NT2/D1 (cell line): ENCODE measurements around the gene DHX57.

ENCODE experiments used
- DNase-seq: peaks from one replicate; pipeline ENCODE4 v3.0.0-alpha.2; 2011; ENCODE audit warnings: low read depth, low spot score
- H3K27me3 ChIP-seq: 2 replicates; pipeline ENCODE4 v1.6.0; 2011; ENCODE audit warnings: mild to moderate bottlenecking; ENCODE audit not compliant: insufficient read length, insufficient read depth
- H3K36me3 ChIP-seq: 2 replicates; pipeline ENCODE4 v1.6.1; 2011; ENCODE audit warnings: mild to moderate bottlenecking, low read length, mixed read lengths; ENCODE audit not compliant: insufficient read depth, insufficient read length
- H3K4me1 ChIP-seq: 2 replicates; pipeline ENCODE4 v1.5.1; 2011; ENCODE audit not compliant: insufficient read depth, insufficient read length
- H3K4me3 ChIP-seq: 2 replicates; pipeline ENCODE4 v1.5.1; 2011; ENCODE audit warnings: low read depth; ENCODE audit not compliant: insufficient read length
- H3K9ac ChIP-seq: 2 replicates; pipeline ENCODE4 v1.6.0; 2011; ENCODE audit warnings: low read depth; ENCODE audit not compliant: insufficient read length
- H3K9me3 ChIP-seq: 2 replicates; pipeline ENCODE4 v1.5.1; 2011; ENCODE audit warnings: mild to moderate bottlenecking, low read length; ENCODE audit not compliant: insufficient read depth
- SUZ12 ChIP-seq: IDR thresholded peaks from 2 replicates; pipeline ENCODE4 v1.6.1; 2011; ENCODE audit not compliant: insufficient read length, insufficient read depth; ENCODE audit errors: extremely low read depth
- YY1 ChIP-seq: IDR thresholded peaks from 2 replicates; pipeline ENCODE4 v1.6.1; 2011; ENCODE audit not compliant: insufficient read length, insufficient read depth
- ZNF274 ChIP-seq: IDR thresholded peaks from 2 replicates; pipeline ENCODE4 v1.6.1; 2011; ENCODE audit warnings: mild to moderate bottlenecking, low read depth, low read length

The DHX57 gene

DNA sequence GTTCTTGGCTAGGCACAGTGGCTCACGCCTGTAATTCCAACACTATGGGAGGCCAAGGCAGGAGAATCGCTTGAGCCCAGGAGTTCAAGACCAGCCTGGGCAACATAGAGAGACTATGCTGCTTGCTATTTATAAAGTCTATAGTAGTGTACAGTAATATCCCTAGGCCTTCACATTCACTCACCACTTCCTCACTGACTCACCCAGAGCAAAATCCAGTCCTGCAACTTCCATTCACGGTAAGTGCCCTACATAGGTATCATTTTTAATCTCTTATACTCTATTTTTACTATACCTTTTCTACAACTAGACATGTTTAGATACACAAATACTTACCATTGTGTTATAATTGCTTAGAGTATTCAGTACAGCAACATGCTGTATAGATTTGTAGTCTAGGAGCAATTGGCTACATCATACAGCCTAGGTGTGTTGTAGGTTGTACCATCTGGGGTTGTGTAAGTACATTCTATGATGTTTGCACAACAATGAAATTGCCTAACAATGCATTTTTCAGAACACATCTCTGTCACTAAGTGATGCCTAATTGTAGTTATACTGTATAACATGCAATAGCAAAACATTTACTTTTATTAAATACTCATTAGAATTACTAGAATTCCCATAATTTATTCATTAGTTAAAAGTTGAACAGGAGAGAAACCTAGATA, 8.8 kb downstream of the DHX57 start:
- Histone ChIP-seq H3K9ac (no peak overlapping the region), H3K27me3 (no peaks in the 10 kb centered on the region), H3K4me3 (no peak overlapping the region), H3K36me3 (peaks cover 32% of the 10 kb centered on the region), H3K4me1 (no peaks in the 10 kb centered on the region), H3K9me3 (no peaks in the 10 kb centered on the region)
- no peak for TF ChIP-seq YY1
- TF ChIP-seq ZNF274, result no peak
- TF ChIP-seq SUZ12, result no peak
- no peak for DNase-seq

DNA sequence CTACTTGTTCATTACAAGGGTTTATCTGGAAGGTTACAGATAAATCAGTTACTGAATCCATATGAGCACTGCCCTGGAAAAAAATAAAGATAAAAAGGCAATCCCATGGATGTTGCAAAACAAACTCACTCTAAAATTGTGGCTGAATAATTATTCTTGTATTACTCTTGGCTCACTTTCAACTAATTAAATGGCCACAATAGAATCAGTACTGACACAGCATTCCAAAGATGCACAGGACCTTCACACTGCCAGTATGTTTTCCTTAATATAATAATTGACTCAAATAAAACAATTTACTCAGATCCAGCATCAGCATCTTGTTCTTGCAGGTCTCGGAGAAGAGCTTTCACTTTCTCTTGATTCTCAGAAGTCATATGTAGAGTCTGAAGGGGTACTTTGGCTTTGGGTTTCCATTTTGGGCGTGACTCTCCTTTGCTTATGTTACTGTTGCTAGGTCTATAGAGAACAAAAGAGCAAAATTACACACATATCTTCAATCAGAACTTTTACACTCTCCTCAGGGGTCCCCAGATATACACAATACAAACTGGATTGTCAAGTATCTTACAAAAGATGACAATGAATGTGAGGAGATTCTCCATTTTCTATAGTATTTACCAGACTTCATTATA, 12.6 kb downstream of the DHX57 start:
- H3K9me3 ChIP-seq, result no peaks in the 10 kb centered on the region
- H3K36me3 ChIP-seq, result peaks cover 56% of the 10 kb centered on the region

DNA sequence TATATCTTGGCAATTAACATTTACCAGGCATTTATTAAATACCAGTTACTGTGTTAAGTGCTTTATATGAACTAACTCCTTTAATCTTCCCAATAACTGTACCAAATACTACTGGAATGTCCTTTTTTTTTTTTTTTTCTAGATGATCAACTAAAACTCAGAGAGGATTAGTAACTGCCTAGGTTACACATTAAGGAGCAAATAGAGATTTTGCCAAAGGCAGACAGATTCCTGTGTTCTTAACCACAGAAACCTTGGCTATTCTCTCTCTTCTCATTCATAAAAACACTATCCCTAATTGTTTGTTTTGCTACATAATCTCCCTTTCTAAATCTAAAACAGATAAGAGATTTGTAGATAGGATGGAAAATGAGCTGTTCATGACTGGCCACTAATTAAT, 13.3 kb downstream of the DHX57 start:
- peaks cover 53% of the 10 kb centered on the region for H3K36me3 ChIP-seq
- H3K9me3 ChIP-seq, result no peaks in the 10 kb centered on the region
- DNase-seq, result no peak

More for the DNA sequence above, 12.6 kb downstream of the DHX57 start:
- Histone ChIP-seq H3K9ac (no peak overlapping the region), H3K4me3 (no peak overlapping the region), H3K4me1 (no peaks in the 10 kb centered on the region), H3K27me3 (no peaks in the 10 kb centered on the region)
- TF ChIP-seq YY1 (no peak), SUZ12 (no peak), ZNF274 (no peak)
- no peak for DNase-seq

DNA sequence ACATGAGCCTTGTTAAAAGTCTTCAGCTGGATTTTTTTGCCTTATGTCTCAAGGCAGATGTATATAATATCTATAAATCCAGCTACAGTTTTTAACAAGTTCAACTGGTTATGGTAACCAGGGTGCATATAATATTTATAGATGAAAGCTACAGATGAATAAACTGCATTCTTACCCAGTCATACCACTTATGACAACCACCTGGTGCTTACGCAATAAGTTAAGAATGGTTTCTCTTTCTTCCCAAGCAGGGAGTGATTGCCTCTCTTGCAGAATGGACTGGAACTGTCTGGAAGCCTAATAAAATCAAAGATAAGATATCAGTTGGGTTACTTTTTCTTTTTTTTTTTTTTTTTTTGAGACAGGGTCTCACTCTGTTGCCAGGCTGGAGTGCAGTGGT, 19.6 kb downstream of the DHX57 start:
- Histone ChIP-seq H3K36me3 (peaks cover 62% of the 10 kb centered on the region), H3K4me1 (no peaks in the 10 kb centered on the region), H3K9ac (no peak overlapping the region), H3K27me3 (no peaks in the 10 kb centered on the region), H3K4me3 (no peak overlapping the region), H3K9me3 (no peaks in the 10 kb centered on the region)
- TF ChIP-seq ZNF274 (no peak), YY1 (no peak), SUZ12 (no peak)
- no peak for DNase-seq

More for the DNA sequence above, 13.3 kb downstream of the DHX57 start:
- Histone ChIP-seq H3K9ac (no peak overlapping the region), H3K27me3 (no peaks in the 10 kb centered on the region), H3K4me3 (no peak overlapping the region), H3K4me1 (no peaks in the 10 kb centered on the region)
- TF ChIP-seq ZNF274 (no peak), SUZ12 (no peak), YY1 (no peak)

DNA sequence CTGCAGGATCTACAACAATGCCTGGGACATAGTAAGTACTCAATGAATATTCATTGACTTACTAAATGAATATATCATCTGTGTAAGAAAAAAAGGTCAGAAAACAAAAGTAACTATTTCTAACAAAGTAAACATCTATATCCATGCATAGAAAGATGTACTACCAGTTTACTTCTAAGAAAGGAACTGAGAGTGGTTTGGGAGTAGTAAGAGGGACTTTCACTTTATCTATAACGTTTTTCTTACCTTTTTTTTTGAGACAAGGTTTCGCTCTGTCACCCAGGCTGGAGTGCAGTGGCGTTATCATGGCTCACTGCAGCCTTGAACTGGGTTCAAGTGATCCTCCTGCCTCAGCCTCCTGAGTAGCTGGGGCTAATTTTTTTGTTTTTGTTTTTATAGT, 25.7 kb downstream of the DHX57 start:
- TF ChIP-seq YY1, result no peak
- no peak for TF ChIP-seq SUZ12
- no peak for TF ChIP-seq ZNF274
- Histone ChIP-seq H3K36me3 (peaks cover 48% of the 10 kb centered on the region), H3K9ac (no peak overlapping the region), H3K9me3 (no peaks in the 10 kb centered on the region), H3K4me1 (no peaks in the 10 kb centered on the region), H3K27me3 (no peaks in the 10 kb centered on the region), H3K4me3 (no peak overlapping the region)
- no peak for DNase-seq

DNA sequence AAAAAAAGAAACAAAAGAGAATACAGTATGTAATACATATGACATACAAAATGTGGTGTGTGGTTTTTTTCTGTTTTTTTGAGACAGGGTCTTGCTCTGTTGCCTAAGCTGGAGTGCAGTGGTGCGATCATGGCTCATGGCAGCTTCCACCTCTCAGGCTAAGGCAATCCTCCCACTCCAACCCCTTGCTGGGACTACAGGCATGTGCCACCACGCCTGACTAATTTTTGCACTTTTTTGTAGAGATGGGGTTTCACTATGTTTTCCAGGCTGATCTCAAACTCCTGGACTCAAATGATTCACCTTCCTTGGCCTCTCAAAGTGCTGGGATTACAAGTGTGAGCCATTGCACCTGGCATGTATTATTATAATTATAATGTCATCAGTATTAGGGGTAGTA, 38.9 kb downstream of the DHX57 start:
- H3K36me3 ChIP-seq, result peaks cover 30% of the 10 kb centered on the region
- H3K27me3 ChIP-seq, result no peaks in the 10 kb centered on the region
- DNase-seq, result no peak
- H3K9me3 ChIP-seq, result no peaks in the 10 kb centered on the region
- TF ChIP-seq SUZ12, result no peak
- no peaks in the 10 kb centered on the region for H3K4me1 ChIP-seq
- no peak overlapping the region for H3K9ac ChIP-seq
- H3K4me3 ChIP-seq, result no peak overlapping the region

DNA sequence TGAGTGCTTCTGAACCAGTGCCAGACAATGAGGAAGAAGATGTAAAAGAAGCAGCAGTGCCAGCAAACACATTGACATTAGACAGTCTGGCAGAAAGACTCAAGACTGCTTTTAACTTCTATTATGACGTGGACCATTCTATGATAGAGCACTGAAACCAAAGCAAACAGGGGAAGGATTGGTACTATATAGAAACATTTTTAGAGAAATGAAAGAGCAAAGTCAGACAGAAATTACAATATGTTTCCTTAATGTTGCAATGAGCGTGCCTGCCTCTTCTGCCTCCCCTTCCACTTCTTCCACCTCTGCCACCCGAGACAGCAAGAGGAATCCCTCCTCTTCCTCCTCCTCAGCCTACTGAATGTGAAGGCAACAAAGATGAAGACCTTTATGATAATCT, 39.7 kb downstream of the DHX57 start:
- Histone ChIP-seq H3K9me3 (no peaks in the 10 kb centered on the region), H3K27me3 (no peaks in the 10 kb centered on the region), H3K9ac (no peak overlapping the region), H3K36me3 (peaks cover 25% of the 10 kb centered on the region), H3K4me3 (no peak overlapping the region), H3K4me1 (no peaks in the 10 kb centered on the region)
- TF ChIP-seq ZNF274, result no peak
- no peak for TF ChIP-seq YY1
- TF ChIP-seq SUZ12, result no peak
- no peak for DNase-seq
